ENCODE measurements around the gene TAGLN2.

Gene TAGLN2

DNA sequence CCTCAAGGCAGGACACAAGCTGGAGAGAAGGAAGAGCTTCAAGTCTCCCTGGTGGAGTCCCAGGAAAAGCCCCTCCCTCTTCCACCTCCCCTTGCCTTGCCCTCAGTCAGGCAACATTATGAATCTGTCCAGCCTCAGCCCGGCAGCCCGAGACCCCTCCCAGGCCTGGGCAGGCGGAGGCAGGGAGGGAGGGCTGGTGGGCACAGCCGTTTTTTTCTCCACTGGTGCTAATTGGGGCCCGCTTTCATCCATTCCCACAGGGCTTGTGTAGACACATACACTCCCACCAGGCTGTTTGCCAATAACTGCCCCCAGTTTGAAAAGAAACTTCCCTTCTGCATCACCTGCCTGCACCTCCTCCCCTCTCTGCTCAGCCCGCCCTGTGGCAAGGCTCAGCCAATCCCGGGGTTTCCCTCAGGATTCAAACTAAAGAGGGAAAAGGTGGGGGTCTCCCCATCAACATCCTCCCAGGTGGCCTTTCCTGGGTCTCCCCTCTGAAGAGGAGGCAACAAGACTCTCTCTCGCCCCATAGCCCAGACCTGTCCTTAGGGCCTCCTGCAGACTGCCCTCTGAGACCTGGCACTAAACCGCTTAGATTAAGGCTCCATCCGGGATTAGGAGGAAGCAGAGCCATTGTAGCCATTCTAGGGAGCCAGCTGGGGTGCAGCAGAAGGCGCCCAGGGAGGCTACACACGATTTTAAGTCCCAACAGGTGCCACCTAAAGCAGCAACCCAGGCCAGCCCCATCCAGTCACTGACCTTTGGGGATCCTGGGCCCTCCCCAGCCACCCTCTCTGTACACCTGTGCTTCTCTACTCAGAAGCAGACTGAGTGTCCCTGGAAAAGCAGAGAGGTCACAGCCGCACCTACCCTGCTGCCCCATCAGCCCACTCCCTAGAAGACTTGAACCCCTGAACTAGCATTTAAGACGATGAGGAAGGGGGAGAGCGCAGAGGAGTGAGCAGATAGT lies 16.6 kb upstream of the TAGLN2 start:
- peaks cover 29% of the 10 kb centered on the region for H3K27me3 ChIP-seq (ENCODE audit: insufficient read depth, poor library complexity, severe bottlenecking)
- H3K4me3 ChIP-seq (replicated peaks; ENCODE audit: insufficient read depth, low read length), result no peak overlapping the region
- TF ChIP-seq, protein P1, sequence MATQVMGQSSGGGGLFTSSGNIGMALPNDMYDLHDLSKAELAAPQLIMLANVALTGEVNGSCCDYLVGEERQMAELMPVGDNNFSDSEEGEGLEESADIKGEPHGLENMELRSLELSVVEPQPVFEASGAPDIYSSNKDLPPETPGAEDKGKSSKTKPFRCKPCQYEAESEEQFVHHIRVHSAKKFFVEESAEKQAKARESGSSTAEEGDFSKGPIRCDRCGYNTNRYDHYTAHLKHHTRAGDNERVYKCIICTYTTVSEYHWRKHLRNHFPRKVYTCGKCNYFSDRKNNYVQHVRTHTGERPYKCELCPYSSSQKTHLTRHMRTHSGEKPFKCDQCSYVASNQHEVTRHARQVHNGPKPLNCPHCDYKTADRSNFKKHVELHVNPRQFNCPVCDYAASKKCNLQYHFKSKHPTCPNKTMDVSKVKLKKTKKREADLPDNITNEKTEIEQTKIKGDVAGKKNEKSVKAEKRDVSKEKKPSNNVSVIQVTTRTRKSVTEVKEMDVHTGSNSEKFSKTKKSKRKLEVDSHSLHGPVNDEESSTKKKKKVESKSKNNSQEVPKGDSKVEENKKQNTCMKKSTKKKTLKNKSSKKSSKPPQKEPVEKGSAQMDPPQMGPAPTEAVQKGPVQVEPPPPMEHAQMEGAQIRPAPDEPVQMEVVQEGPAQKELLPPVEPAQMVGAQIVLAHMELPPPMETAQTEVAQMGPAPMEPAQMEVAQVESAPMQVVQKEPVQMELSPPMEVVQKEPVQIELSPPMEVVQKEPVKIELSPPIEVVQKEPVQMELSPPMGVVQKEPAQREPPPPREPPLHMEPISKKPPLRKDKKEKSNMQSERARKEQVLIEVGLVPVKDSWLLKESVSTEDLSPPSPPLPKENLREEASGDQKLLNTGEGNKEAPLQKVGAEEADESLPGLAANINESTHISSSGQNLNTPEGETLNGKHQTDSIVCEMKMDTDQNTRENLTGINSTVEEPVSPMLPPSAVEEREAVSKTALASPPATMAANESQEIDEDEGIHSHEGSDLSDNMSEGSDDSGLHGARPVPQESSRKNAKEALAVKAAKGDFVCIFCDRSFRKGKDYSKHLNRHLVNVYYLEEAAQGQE (IDR thresholded peaks at IDR 0.05; ENCODE audit: insufficient replicate concordance, low read depth), result no peak
- TF ChIP-seq POLR2AphosphoS5 (IDR thresholded peaks at IDR 0.05; ENCODE audit: low read depth) (no peak), GABPA (IDR thresholded peaks at IDR 0.05; ENCODE audit: low read depth) (no peak), SPI1 (IDR thresholded peaks at IDR 0.05; ENCODE audit: borderline replicate concordance, low read depth) (no peak)
- TF ChIP-seq, protein P2, sequence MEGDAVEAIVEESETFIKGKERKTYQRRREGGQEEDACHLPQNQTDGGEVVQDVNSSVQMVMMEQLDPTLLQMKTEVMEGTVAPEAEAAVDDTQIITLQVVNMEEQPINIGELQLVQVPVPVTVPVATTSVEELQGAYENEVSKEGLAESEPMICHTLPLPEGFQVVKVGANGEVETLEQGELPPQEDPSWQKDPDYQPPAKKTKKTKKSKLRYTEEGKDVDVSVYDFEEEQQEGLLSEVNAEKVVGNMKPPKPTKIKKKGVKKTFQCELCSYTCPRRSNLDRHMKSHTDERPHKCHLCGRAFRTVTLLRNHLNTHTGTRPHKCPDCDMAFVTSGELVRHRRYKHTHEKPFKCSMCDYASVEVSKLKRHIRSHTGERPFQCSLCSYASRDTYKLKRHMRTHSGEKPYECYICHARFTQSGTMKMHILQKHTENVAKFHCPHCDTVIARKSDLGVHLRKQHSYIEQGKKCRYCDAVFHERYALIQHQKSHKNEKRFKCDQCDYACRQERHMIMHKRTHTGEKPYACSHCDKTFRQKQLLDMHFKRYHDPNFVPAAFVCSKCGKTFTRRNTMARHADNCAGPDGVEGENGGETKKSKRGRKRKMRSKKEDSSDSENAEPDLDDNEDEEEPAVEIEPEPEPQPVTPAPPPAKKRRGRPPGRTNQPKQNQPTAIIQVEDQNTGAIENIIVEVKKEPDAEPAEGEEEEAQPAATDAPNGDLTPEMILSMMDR (IDR thresholded peaks at IDR 0.05; ENCODE audit: insufficient read depth, low read length), result no peak
- no peak for DNase-seq (ENCODE audit: low read depth in 1 of 2, low spot score in 1 of 2)
- H3K27ac ChIP-seq (replicated peaks), result no peak overlapping the region

DNA sequence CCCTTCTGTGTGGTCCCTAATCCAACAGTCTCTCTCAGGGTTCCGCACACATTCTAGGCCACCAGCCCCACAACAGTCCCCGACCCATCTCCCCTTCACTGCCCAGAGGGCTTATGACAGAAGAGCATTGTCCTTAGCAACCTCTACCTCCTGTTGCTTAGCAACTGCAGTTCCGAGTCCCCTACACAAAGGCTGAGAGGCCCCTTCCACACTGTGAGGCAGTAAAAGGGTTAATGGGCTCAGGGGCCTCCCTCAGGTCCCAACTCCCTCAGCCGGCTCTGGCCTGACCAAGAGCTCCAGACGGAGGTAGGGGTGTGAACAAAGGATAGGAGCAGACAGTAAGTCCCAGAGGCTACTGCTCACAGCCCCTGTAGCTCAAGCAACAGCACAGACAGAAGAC lies 15.8 kb upstream of the TAGLN2 start:
- TF ChIP-seq GABPA (IDR thresholded peaks at IDR 0.05; ENCODE audit: low read depth), result no peak
- TF ChIP-seq, protein P1 (IDR thresholded peaks at IDR 0.05; ENCODE audit: insufficient replicate concordance, low read depth), result no peak
- TF ChIP-seq, protein P2 (IDR thresholded peaks at IDR 0.05; ENCODE audit: insufficient read depth, low read length), result no peak
- no peak for TF ChIP-seq POLR2AphosphoS5 (IDR thresholded peaks at IDR 0.05; ENCODE audit: low read depth)
- no peak for TF ChIP-seq SPI1 (IDR thresholded peaks at IDR 0.05; ENCODE audit: borderline replicate concordance, low read depth)
- DNase-seq (ENCODE audit: low read depth in 1 of 2, low spot score in 1 of 2), result no peak
- H3K4me3 ChIP-seq (replicated peaks; ENCODE audit: insufficient read depth, low read length), result no peak overlapping the region
- peaks cover 23% of the 10 kb centered on the region for H3K27me3 ChIP-seq (ENCODE audit: insufficient read depth, poor library complexity, severe bottlenecking)
- no peak overlapping the region for H3K27ac ChIP-seq (replicated peaks)

DNA sequence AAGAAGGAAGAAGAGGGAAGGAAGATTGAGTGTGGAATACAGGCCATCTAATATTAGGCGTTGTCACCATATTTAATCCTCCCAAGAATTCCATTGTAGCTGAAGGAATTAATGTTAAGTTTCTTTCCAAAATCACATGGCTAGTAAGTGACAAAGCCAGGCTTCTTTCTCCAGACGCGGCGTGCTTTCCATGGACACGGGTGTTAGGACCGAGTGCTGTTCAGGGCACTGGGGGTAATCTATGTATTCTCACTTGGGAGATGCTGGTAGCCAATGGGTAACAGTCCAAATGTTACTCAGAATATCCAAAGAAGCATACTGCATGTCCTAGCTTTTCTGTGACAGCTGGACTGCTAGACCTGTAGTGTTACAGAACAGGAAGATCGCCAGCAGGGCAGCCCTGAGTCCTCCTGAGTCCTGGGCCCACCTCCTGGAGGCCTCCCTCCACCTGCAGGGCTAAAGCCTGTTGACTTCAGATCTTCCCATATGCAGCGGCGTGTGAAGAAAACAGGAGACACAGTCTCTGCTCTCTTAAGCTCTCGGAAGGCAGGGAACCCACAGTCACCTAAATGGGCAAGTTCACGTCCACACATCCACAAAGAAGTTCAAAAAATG lies 14.8 kb upstream of the TAGLN2 start:
- Histone ChIP-seq H3K4me3 (replicated peaks; ENCODE audit: insufficient read depth, low read length) (no peak overlapping the region), H3K27me3 (ENCODE audit: insufficient read depth, poor library complexity, severe bottlenecking) (peaks cover 13% of the 10 kb centered on the region), H3K27ac (replicated peaks) (no peak overlapping the region)
- TF ChIP-seq SPI1 (IDR thresholded peaks at IDR 0.05; ENCODE audit: borderline replicate concordance, low read depth), result no peak
- TF ChIP-seq GABPA (IDR thresholded peaks at IDR 0.05; ENCODE audit: low read depth), result no peak
- TF ChIP-seq, protein P2 (IDR thresholded peaks at IDR 0.05; ENCODE audit: insufficient read depth, low read length), result no peak
- TF ChIP-seq POLR2AphosphoS5 (IDR thresholded peaks at IDR 0.05; ENCODE audit: low read depth), result no peak
- TF ChIP-seq, protein P1 (IDR thresholded peaks at IDR 0.05; ENCODE audit: insufficient replicate concordance, low read depth), result no peak
- DNase-seq (ENCODE audit: low read depth in 1 of 2, low spot score in 1 of 2), result no peak
